ENCODE measurements around the gene ARSG.
"Not testable (repeated sequence)": the region's sequence is repeated elsewhere in the genome, so short reads cannot be mapped to it uniquely, and the experiment has no call there.

Gene ARSG

GRCh38 chr17:68399638-68400403 lies 108.5 kb downstream of the ARSG start:
- no peak for DNase-seq

- no peak for DNase-seq
Observed at GRCh38 chr17:68400404-68400735, 109.1 kb downstream of the ARSG start.

GRCh38 chr17:68401288-68401687 lies 110.0 kb downstream of the ARSG start:
- DNase-seq: no peak

GRCh38 chr17:68403122-68403521 lies 111.8 kb downstream of the ARSG start:
- DNase-seq: no peak

GRCh38 chr17:68403837-68404236 lies 112.5 kb downstream of the ARSG start:
- DNase-seq: not testable (repeated sequence)

GRCh38 chr17:68407656-68408055 lies 116.4 kb downstream of the ARSG start:
- DNase-seq: not testable (repeated sequence)

- DNase-seq: not testable (repeated sequence)
Observed at GRCh38 chr17:68413597-68414560, 122.6 kb downstream of the ARSG start.

- DNase-seq: not testable (repeated sequence)
Observed at GRCh38 chr17:68414901-68415300, 123.6 kb downstream of the ARSG start.

GRCh38 chr17:68417317-68417716 lies 126.0 kb downstream of the ARSG start:
- DNase-seq: no peak

GRCh38 chr17:68418876-68419275 lies 127.6 kb downstream of the ARSG start:
- DNase-seq: no peak

GRCh38 chr17:68420065-68420464 lies 128.8 kb downstream of the ARSG start:
- no peak for DNase-seq

GRCh38 chr17:68421486-68421885 lies 130.2 kb downstream of the ARSG start:
- DNase-seq: no peak

GRCh38 chr17:68422821-68423220 lies 131.5 kb downstream of the ARSG start:
- DNase-seq: no peak

- no peak for DNase-seq
Observed at GRCh38 chr17:68423251-68423650, 132.0 kb downstream of the ARSG start.

- no peak for DNase-seq
Observed at GRCh38 chr17:68424203-68424602, 132.9 kb downstream of the ARSG start.

- DNase-seq: no peak
Observed at GRCh38 chr17:68424861-68425260, 133.6 kb downstream of the ARSG start.

GRCh38 chr17:68425979-68426378 lies 134.7 kb downstream of the ARSG start:
- no peak for DNase-seq

GRCh38 chr17:68427575-68427974 lies 136.3 kb downstream of the ARSG start:
- no peak for DNase-seq

- DNase-seq: no peak
Observed at GRCh38 chr17:68428498-68429172, 137.3 kb downstream of the ARSG start.

- DNase-seq: no peak
Observed at GRCh38 chr17:68429881-68430280, 138.6 kb downstream of the ARSG start.

- DNase-seq: no peak
Observed at GRCh38 chr17:68431045-68431608, 139.8 kb downstream of the ARSG start.

- no peak for DNase-seq
Observed at GRCh38 chr17:68431661-68432071, 140.4 kb downstream of the ARSG start.
